Measurements from ENCODE around the gene STYXL1. TPM values are rescaled to one million over a fixed set of nuclear protein-coding genes. Genes with fewer than 3 reads are reported as not detected.

Gene STYXL1
- total RNA-seq, 2 donors from 2014 or later: 9.3 to 14.6 TPM

GRCh38 chr7:75991531-75992082 is 56.2 kb downstream of the STYXL1 start:
- Histone ChIP-seq H3K9me3 (no peaks in the 10 kb centered on the region), H3K27me3 (replicated peaks; ENCODE audit: insufficient read depth) (no peaks in the 10 kb centered on the region), H3K27ac (peak overlapping the region; percentile 94 to 100), H3K4me3 (no peak overlapping the region), H3K36me3 (peaks cover 14% of the 10 kb centered on the region), H3K4me1 (ENCODE audit: control insufficient read depth in 1 of 2, low read depth in 2 of 2) (peaks cover 22 to 50% of the 10 kb centered on the region in 2 donors)
- ATAC-seq (ENCODE audit: insufficient number of reproducible peaks, low FRiP score, low read depth) (no peak), DNase-seq (ENCODE audit: low spot score) (no peak)
- no peak for TF ChIP-seq CTCF (IDR thresholded peaks at IDR 0.05)

- Histone ChIP-seq H3K4me1 (ENCODE audit: control insufficient read depth in 1 of 2, low read depth in 2 of 2) (peaks cover 16 to 41% of the 10 kb centered on the region in 2 donors), H3K4me3 (peak overlapping the region; percentile 57), H3K27me3 (replicated peaks; ENCODE audit: insufficient read depth) (no peaks in the 10 kb centered on the region), H3K9me3 (no peaks in the 10 kb centered on the region), H3K27ac (peak overlapping the region; percentile 63 to 73), H3K36me3 (peaks cover 31% of the 10 kb centered on the region)
- no peak for ATAC-seq (ENCODE audit: insufficient number of reproducible peaks, low FRiP score, low read depth)
- DNase-seq (ENCODE audit: low spot score): no peak
- no peak for TF ChIP-seq CTCF (IDR thresholded peaks at IDR 0.05)
Measured at GRCh38 chr7:75989500-75990388, 58.1 kb downstream of the STYXL1 start.

GRCh38 chr7:75988568-75989499 is 59.0 kb downstream of the STYXL1 start:
- Histone ChIP-seq H3K9me3 (no peaks in the 10 kb centered on the region), H3K4me1 (ENCODE audit: control insufficient read depth in 1 of 2, low read depth in 2 of 2) (peaks cover 16 to 41% of the 10 kb centered on the region in 2 donors), H3K36me3 (peaks cover 40% of the 10 kb centered on the region), H3K4me3 (peak overlapping the region; percentile 57), H3K27ac (peak overlapping the region; percentile 63 to 73), H3K27me3 (replicated peaks; ENCODE audit: insufficient read depth) (no peaks in the 10 kb centered on the region)
- no peak for ATAC-seq (ENCODE audit: insufficient number of reproducible peaks, low FRiP score, low read depth)
- no peak for TF ChIP-seq CTCF (IDR thresholded peaks at IDR 0.05)
- no peak for DNase-seq (ENCODE audit: low spot score)

- DNase-seq (ENCODE audit: low spot score) (no peak), ATAC-seq (ENCODE audit: insufficient number of reproducible peaks, low FRiP score, low read depth) (no peak)
- TF ChIP-seq CTCF (IDR thresholded peaks at IDR 0.05): no peak
- H3K36me3 ChIP-seq: peaks cover 47% of the 10 kb centered on the region
- H3K9me3 ChIP-seq: no peaks in the 10 kb centered on the region
- no peak overlapping the region for H3K27ac ChIP-seq
- H3K27me3 ChIP-seq (replicated peaks; ENCODE audit: insufficient read depth): no peaks in the 10 kb centered on the region
- H3K4me3 ChIP-seq: no peak overlapping the region
- H3K4me1 ChIP-seq (ENCODE audit: control insufficient read depth in 1 of 2, low read depth in 2 of 2): peaks cover 12 to 36% of the 10 kb centered on the region in 2 donors
Measured at GRCh38 chr7:75987805-75988567, 59.8 kb downstream of the STYXL1 start.

Data from thoracic aorta (tissue), 2 donors.